NCI-H1436 (cell line): ENCODE results near the gene NUP93.
"Not testable (repeated sequence)": the region's sequence is repeated elsewhere in the genome, so short reads cannot be mapped to it uniquely, and the experiment has no call there.

Experiments
- DNase-seq: peaks from one replicate; lab custom pipeline; 2025; lab: John Stamatoyannopoulos, UW

Gene NUP93

GRCh38 chr16:56870276-56870888 is 140.5 kb downstream of the NUP93 start:
- DNase-seq: no peak

DNA sequence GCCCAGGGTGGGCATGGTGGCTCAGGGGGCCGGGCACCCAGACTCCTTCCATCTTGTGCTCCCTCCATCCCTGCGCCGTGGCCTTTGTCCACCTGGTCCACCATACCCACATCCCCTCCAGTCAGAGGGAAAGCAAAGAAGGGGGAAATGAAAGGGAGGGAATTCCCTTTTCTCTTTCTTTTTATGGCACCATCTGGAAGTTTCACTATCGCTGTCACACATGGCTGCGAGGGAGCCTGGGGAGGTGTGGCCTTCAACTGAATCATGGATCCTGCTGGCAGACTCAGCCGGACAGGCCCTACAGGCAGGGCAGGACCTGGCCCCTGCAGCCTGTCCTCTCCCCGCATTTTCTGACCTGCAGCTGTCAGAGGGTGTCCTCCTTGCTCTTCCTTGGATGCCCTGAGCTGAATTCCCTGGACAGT is 141.3 kb downstream of the NUP93 start:
- no peak for DNase-seq

- no peak for DNase-seq
Observed at GRCh38 chr16:56872863-56873391, 143.0 kb downstream of the NUP93 start.

DNA sequence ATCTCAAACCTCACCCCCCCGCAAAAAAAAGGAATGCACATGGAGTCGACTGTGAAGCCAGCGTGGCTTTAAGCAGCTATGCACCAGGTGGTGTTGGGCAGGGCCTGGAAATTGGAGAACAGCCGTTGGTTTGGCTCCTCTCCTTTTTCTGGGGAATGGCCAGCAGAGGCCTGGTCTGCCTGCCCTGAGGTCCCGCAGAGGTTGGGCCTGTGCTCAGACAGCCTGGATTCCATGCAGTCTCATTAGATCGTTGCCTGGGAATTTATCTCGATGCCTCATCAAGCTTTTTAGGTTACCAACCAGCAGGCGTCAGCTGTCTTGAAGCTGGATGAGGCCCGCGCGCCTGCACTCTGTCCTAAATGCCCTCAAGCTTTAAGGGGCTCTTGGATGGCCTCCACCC is 144.9 kb downstream of the NUP93 start:
- DNase-seq: no peak

GRCh38 chr16:56876048-56876447 is 146.1 kb downstream of the NUP93 start:
- DNase-seq: no peak

DNA sequence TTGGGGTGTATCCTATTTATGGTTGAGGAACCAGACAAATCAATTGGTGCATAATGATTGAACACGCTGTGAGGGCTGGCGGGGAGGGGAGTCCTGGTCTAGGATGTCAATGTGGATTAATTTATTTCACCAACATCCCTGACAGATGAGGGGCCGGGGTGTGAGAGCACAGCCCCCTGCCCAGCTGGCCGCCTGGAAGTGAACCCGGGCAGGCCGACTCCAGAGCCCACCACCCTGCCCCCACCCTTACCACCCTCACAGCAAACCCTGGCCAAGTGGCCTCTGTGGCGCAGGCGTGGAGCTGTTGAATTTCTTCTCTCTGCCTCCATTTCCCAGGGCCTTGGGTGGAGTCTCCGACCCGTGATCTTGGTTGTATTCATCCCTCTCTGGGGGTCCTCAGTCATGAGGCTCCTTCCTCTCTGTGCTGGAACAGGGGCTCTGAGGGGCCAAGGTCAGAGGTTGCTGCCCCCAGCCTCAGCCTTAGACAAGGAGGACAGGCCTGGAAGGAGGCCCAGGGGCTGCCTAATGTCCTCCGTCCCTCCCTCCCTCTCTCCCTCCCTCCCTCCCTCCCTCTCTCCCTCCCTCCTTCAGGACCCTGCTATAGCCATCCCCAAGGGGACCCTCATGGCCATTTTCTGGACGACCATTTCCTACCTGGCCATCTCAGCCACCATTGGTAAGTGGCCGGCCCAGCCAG is 147.7 kb downstream of the NUP93 start:
- no peak for DNase-seq

DNA sequence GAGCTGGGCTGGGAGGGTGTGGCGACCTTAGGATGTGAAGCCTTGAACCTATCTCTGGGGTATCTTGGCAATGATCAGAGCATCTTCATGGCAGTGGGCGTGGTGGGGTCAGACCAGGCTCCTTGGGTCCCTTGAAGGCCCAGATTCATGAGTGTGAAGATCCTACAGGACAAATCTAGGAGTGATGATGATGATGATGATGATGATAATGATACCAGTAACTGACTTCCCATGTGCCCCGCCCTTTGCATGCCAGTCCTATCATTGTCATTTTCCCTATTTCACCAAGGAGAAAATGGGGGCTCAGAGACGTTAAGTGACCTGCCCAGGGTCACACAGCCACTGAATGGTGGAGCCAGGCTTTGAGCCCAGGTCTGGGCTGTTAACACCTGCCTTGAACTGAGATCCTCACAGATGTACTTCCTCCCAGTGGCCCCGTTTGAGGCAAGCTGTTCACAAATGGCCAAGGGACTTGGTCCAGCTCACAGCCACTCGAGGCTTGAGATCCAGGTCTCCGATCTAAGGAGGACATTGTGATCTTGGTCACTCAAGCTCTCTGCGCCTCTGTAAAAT is 148.4 kb downstream of the NUP93 start:
- no peak for DNase-seq

GRCh38 chr16:56879276-56879675 is 149.3 kb downstream of the NUP93 start:
- DNase-seq: no peak

DNA sequence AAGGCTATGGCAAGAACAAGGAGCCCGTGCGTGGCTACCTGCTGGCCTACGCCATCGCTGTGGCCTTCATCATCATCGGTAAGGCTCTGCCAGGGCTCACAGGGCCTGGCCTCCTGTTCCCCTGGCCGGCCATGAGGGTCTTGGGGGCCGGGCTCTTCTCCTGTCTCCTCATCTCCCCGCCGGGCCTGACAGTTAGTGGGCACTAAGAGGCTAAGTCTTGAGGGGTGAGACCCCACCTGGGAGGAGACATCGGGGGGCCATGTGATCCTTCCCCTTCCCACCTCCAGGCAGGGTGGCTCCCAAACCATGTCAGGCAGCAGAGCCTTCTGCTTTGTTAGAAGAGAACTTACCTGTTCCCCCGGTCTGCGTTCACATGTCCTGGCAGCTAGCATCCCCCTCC is 150.2 kb downstream of the NUP93 start:
- DNase-seq: no peak

DNA sequence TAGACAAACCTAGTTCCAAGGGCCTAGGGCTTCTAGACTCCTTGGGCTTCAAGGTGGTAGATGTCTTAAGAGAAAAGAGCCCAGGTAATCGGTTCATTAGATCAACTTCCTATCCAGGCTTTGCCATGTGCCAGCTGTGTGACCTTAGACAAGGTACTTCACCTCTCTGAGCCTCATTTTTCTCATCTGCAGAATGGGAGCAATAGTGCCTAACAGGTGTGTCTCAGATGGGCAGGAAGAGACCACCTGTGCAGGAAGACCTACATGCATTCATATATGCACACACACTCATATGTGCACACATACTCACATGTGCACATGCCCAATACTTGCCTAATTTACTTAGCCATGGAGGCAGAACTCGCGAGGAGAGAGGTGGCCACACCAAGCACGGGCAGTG is 150.8 kb downstream of the NUP93 start:
- DNase-seq: no peak

- no peak for DNase-seq
Observed at GRCh38 chr16:56882077-56882800, 152.3 kb downstream of the NUP93 start.

GRCh38 chr16:56883586-56883985 is 153.7 kb downstream of the NUP93 start:
- DNase-seq: no peak

DNA sequence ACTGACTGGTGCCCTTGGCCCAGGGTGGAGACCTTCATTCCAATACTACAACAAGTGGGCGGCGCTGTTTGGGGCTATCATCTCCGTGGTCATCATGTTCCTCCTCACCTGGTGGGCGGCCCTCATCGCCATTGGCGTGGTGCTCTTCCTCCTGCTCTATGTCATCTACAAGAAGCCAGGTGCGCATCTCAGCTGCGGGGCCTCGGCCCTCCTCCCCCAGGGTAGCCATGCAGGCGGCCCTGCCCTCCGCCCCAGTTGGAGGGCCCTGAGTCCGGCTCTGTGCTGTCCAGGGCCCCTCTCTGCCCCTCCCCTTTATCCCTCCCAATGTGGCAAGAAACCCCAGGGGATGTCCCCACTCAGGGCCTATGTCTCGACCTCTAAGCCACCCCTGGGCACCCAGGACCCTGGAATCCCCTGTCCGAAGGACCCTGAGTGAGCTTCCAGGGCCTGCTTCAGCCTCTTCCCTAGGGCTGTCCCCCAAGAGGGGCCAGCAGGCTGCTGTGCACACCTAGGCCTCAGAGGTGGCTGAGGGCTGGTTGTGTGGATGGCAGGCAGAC is 154.2 kb downstream of the NUP93 start:
- no peak for DNase-seq

DNA sequence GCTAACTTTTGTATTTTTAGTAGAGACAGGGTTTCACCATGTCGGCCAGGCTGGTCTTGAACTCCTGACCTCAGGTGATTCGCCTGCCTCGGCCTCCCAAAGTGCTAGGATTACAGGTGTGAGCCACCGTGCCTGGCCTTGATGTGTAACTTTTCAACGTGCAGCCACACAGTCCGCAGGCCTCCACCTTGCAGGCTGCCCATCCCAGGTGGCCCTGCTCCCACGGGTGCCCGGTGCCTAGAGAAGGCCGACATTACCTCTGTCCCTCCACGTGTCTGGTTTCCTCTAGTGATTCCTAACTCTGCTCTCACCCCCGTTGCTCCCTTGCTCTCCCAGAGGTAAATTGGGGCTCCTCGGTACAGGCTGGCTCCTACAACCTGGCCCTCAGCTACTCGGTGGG is 155.0 kb downstream of the NUP93 start:
- DNase-seq: not testable (repeated sequence)

GRCh38 chr16:56885446-56886162 is 155.7 kb downstream of the NUP93 start:
- DNase-seq: no peak

DNA sequence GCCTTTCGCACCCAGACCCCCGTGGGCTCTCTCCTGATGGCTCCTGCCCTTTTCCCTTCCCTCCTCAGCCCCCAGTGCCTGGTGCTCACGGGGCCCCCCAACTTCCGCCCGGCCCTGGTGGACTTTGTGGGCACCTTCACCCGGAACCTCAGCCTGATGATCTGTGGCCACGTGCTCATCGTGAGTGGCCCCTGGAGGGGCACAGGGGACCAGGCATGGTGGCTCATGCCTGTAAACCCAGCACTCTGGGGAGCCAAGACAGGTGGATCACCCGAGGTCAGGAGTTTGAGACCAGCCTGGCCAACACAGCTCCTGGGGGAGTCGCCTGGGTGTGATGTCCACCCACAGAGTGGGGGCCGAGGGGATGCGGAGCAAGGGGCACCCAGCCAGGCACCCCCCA is 156.4 kb downstream of the NUP93 start:
- no peak for DNase-seq

DNA sequence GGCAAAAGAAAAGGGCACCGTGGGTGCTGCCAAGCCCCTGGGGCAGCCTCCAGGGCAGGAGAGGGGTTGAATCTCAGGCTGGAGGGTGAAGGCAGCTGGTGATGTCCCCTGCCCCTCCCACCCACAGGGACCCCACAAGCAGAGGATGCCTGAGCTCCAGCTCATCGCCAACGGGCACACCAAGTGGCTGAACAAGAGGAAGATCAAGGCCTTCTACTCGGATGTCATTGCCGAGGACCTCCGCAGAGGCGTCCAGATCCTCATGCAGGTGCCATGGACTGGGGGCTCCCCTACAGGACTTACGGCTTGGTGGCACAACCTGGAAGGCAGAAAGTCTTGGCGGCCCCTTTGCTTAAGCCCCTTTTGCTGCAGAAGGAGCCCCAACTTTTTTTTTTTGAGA is 156.9 kb downstream of the NUP93 start:
- DNase-seq: no peak

DNA sequence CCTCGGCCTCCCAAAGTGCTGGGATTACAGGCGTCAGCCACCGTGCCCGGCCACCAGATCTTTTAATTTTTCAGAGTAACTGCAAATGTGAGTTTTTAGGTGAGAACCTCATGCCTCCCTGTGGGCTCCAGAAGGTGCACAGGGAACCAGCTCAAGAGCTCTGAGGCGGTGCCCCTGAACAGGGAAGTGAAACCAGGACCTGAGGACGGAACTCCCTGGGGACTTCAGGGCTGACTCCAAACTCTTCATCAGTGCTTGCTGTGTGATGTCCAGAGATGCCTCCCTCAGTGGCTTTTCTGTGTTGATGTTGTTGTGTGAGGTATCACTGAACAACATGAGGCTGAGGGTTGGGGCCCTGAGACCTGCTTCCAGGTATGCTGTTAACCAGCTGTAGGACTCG is 158.9 kb downstream of the NUP93 start:
- DNase-seq: no peak

- no peak for DNase-seq
Observed at GRCh38 chr16:56889206-56889605, 159.3 kb downstream of the NUP93 start.

DNA sequence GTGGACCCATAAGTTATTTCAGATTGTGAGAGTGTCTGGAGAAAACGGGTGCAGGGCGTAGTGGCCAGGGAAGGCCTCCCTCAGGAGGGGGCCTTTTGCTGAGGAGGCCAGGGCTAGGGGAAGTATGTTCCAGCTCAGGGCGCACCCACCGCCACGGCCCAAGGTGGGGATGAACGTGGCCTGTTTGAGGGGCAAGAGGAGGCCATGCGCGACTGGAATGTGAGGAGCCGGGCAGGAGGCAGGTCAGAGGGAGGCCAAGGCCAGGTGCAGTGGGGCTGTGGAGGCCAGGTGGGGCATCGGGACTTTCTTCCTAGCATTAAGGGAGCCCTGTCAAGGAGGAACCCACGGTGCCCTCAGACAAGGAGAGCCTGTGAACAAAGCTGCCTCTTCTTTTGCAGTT is 161.8 kb downstream of the NUP93 start:
- DNase-seq: no peak

DNA sequence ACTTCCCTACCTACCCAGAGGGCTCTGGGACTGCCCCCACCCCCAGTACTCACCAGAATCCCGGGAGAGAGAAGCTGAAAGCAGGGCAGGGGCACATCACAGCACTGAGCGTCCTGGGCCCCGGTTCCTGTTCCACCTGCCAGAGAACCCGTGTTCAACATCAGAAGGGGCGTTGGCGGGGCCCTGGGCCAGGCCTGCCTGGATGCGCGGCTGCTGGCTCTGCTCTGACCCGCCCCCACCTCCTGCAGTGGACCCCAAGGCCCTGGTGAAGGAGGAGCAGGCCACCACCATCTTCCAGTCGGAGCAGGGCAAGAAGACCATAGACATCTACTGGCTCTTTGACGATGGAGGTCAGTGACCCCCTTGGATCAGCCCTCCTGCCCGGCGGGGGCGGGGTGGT is 162.8 kb downstream of the NUP93 start:
- no peak for DNase-seq
